ENCODE data around the gene COPE. TPM values are rescaled to one million over a fixed set of nuclear protein-coding genes. Genes with fewer than 3 reads are reported as not detected.

COPE gene
- total and polyA plus RNA-seq, 7 donors: 130 to 346 (median 198) TPM

DNA sequence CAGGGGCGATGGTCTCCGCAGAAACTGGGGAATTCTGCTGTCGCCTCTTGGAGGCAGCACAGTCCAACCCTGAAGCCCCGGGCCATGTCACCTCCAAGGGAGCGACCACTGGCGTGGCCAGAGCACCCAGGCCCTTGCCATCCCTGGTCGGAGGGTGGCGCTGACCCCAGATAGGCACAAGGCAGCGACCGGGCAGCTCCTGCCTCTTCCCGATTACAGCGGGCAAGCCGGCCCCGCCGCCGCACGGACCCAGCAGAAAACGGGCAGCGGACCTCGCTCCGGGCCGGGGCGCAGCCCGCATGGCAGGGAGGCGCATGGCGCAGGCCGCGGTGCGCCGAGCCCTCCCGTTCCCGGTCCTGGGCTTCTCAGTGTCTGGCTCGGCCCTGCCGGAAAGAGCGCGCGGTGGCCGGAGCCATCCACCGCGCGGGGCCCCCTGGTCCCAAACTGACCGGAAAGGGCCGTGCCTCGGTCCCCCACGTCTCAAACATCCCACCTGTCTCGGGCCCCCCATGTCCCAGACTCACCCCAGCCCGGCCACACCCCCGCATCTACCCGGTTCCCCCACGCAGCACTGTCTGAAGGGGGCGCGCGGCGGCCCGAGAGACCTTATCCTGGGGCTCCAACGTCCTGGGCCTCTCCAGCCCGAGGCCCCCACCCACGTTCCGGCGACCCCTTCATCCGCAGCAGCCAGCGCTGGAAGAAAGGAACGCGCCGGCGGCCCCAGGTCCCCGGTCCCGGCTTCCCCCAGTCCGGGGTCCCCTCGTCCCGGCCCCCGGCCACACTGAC, 24.0 kb downstream of the COPE start:
- H3K4me3 ChIP-seq: peak overlapping the region; percentile 12 to 47 (median 38)
- no peak for TF ChIP-seq POLR2A (IDR thresholded peaks at IDR 0.05)
- TF ChIP-seq POLR2AphosphoS5 (IDR thresholded peaks at IDR 0.05): no peak
- TF ChIP-seq EP300 (IDR thresholded peaks at IDR 0.05): no peak
- TF ChIP-seq, protein P1, sequence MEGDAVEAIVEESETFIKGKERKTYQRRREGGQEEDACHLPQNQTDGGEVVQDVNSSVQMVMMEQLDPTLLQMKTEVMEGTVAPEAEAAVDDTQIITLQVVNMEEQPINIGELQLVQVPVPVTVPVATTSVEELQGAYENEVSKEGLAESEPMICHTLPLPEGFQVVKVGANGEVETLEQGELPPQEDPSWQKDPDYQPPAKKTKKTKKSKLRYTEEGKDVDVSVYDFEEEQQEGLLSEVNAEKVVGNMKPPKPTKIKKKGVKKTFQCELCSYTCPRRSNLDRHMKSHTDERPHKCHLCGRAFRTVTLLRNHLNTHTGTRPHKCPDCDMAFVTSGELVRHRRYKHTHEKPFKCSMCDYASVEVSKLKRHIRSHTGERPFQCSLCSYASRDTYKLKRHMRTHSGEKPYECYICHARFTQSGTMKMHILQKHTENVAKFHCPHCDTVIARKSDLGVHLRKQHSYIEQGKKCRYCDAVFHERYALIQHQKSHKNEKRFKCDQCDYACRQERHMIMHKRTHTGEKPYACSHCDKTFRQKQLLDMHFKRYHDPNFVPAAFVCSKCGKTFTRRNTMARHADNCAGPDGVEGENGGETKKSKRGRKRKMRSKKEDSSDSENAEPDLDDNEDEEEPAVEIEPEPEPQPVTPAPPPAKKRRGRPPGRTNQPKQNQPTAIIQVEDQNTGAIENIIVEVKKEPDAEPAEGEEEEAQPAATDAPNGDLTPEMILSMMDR (IDR thresholded peaks at IDR 0.05): no peak
- H3K9me3 ChIP-seq: no peaks in the 10 kb centered on the region
- H3K27ac ChIP-seq: peak overlapping the region in 3 of 4 donors; percentile 8 to 58 (median 51)
- H3K27me3 ChIP-seq: peaks cover 19 to 50% (median 32%) of the 10 kb centered on the region in 3 donors
- DNase-seq: no peak
- peaks cover 0 to 27% (median 22%) of the 10 kb centered on the region in 4 donors for H3K4me1 ChIP-seq
- 1% methylated on average over 72 of the region's 72 CpGs for WGBS, 2 donors
- peaks cover 5 to 19% (median 10%) of the 10 kb centered on the region in 4 donors for H3K36me3 ChIP-seq
- intact Hi-C loops (cut with DNase I): no loop called here

DNA sequence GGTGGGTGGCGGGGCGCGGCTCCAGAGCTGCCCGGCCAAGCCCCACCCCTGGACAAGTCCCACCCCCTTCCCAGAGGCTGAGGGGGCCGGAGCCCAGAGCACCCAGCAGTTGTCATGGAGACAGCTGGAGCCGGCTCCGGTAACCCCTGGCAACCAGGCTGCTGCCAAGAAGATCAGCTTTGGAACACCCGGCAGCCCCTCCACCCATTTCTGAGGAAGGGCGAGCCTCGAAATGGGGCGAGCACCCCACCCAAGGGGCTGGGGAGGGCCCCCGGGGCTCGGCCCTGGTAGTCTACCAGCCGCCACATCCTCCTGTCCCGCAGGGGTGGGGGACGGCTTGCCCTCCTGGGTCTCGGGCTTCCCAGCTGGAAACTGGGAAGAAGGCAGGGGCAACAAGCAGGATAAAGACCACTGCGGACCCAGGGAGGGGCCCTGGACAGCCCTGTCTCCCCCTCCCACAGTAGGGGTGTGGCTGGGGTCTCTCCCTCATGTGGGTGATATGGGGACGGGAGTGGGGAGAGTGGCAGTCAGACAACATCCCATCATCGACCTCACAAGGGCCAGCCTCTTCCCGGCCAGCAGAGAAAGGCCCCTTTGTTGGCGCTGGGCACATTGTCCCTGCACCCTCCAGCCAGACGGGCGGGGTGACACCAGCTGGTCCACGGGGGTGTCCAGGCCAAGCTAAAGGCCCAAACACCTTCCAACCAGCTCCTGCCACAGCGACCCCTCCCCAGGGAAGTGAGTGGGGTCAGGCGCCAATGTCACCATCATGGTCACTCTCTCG, 24.7 kb downstream of the COPE start:
- intact Hi-C loops (cut with DNase I): no loop called here
- no peak for DNase-seq
- peak overlapping the region in 3 of 4 donors; percentile 8 to 58 (median 14) for H3K27ac ChIP-seq

DNA sequence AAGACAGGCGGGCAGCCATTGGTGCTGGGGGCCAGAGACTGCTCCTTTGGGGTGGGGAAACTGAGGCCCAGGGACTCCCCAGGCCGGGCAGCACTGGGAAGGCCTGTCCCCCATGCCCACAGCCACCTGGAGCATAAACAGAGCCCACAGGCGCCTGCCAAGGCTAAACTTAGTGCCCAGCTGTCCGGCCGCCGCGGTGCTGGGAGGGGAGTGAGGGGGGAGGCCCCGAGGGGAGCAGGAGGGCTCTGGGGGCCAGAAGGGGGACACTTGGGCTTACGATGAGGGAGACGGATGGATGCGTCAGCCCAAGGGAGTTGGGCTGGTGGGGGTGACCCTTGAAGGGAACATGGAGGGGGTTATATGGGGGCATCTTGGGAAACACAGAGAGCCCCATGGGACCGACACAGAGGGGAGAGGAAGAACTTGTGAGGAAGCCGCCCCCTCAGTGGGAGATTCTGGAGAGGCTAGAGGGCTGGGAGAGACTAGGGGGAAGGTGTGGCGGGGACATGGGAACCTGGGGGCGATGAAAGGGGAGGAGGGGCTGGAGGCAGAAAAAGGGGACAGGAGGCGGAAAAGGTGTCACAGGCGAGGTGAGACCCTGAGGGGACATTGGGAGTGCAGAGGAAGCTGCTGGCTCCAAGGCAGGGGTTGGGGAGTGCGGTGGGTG, 25.5 kb downstream of the COPE start:
- 53 to 57% methylated on average over 18 of the region's 18 CpGs for WGBS, 2 donors
- Histone ChIP-seq H3K4me1 (peaks cover 0 to 27% (median 22%) of the 10 kb centered on the region in 4 donors), H3K4me3 (no peak overlapping the region), H3K36me3 (peaks cover 0 to 4% (median 0%) of the 10 kb centered on the region in 4 donors), H3K27me3 (peaks cover 19 to 50% (median 32%) of the 10 kb centered on the region in 3 donors), H3K27ac (peak overlapping the region in 1 of 4 donors; percentile 14), H3K9me3 (no peaks in the 10 kb centered on the region)
- TF ChIP-seq POLR2AphosphoS5 (IDR thresholded peaks at IDR 0.05): no peak
- TF ChIP-seq, protein P1 (IDR thresholded peaks at IDR 0.05): no peak
- intact Hi-C loops (cut with DNase I): no loop called here
- no peak for DNase-seq

More for the DNA sequence above, 24.7 kb downstream of the COPE start:
- peaks cover 0 to 27% (median 22%) of the 10 kb centered on the region in 4 donors for H3K4me1 ChIP-seq
- WGBS, 2 donors: 10 to 15% methylated on average over 28 of the region's 28 CpGs
- TF ChIP-seq EP300 (IDR thresholded peaks at IDR 0.05) (no peak), POLR2A (IDR thresholded peaks at IDR 0.05) (no peak), POLR2AphosphoS5 (IDR thresholded peaks at IDR 0.05) (no peak)
- TF ChIP-seq, protein P1 (IDR thresholded peaks at IDR 0.05): no peak
- no peaks in the 10 kb centered on the region for H3K9me3 ChIP-seq
- H3K36me3 ChIP-seq: peaks cover 2 to 11% (median 3%) of the 10 kb centered on the region in 4 donors
- peak overlapping the region; percentile 12 to 47 (median 38) for H3K4me3 ChIP-seq
- peaks cover 19 to 50% (median 32%) of the 10 kb centered on the region in 3 donors for H3K27me3 ChIP-seq

DNA sequence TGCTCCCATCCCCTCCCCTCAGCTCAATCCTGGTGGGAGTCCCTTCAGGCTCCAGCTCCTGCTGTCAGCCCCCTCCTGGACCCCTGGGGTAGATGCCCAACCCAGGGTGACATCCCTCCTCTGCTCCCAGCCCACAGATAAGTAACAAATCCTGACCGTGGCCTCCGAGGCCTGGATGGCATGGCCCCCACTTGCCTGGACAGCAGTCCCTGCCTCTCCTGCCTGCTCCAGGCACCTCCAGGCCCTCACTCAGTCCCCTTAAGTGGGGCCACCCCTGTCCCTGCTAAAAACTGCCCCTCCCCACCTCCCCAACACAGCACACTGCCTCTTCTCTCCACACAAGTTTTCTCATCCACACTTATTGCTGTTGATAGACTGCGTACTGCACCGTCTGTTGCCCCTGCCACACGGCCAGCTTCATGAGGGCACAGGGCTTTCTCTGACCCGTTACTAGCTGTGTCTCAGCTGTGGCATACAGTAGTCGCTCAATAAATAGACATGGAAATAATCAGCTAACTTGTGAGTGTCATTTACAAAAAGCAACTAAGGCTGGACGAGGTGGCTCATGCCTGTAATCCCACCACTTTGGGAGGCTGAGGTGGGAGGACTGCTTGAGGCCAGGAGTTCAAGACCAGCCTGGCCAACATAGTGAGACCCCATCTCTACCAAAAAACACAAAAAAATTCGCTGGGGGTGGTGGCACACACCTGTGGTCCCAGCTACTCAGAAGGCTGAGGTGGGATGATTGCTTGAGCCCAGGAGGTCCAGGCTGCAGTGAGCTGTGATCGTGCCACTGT, 29.0 kb downstream of the COPE start:
- 69 to 80% methylated on average over 10 of the region's 10 CpGs for WGBS, 2 donors
- TF ChIP-seq POLR2A (IDR thresholded peaks at IDR 0.05) (no peak), EP300 (IDR thresholded peaks at IDR 0.05) (no peak), POLR2AphosphoS5 (IDR thresholded peaks at IDR 0.05) (no peak)
- TF ChIP-seq, protein P1 (IDR thresholded peaks at IDR 0.05): no peak
- Histone ChIP-seq H3K4me1 (peaks cover 0 to 16% (median 11%) of the 10 kb centered on the region in 4 donors), H3K9me3 (no peaks in the 10 kb centered on the region), H3K27ac (no peak overlapping the region), H3K36me3 (no peaks in the 10 kb centered on the region), H3K4me3 (no peak overlapping the region), H3K27me3 (peaks cover 14 to 20% (median 18%) of the 10 kb centered on the region in 3 donors)
- no peak for DNase-seq
- intact Hi-C loops (cut with DNase I): no loop called here
